ENCODE results near the gene NBPF11.
"Not testable (repeated sequence)": the region's sequence is repeated elsewhere in the genome, so short reads cannot be mapped to it uniquely, and the experiment has no call there.

Gene NBPF11

GRCh38 chr1:148151911-148152656 lies at the start of gene NBPF11:
NBPF11 (minus strand) TSS chr1:148152281; CDS start chr1:148127003, 25,278 bp downstream.
- DNase-seq (ENCODE audit: low read depth), result peak; percentile 67

- DNase-seq (ENCODE audit: low read depth), result not testable (repeated sequence)
Measured at GRCh38 chr1:148197396-148197795, 45.3 kb upstream of the NBPF11 start.

- DNase-seq (ENCODE audit: low read depth), result not testable (repeated sequence)
Measured at GRCh38 chr1:148196949-148197348, 44.9 kb upstream of the NBPF11 start.

- not testable (repeated sequence) for DNase-seq (ENCODE audit: low read depth)
Measured at GRCh38 chr1:148195115-148195514, 43.0 kb upstream of the NBPF11 start.

- not testable (repeated sequence) for DNase-seq (ENCODE audit: low read depth)
Measured at GRCh38 chr1:148188768-148189167, 36.7 kb upstream of the NBPF11 start.

GRCh38 chr1:148178682-148179081 lies 26.6 kb upstream of the NBPF11 start:
- not testable (repeated sequence) for DNase-seq (ENCODE audit: low read depth)

GRCh38 chr1:148175414-148175813 lies 23.3 kb upstream of the NBPF11 start:
- not testable (repeated sequence) for DNase-seq (ENCODE audit: low read depth)

- not testable (repeated sequence) for DNase-seq (ENCODE audit: low read depth)
Measured at GRCh38 chr1:148171995-148172394, 19.9 kb upstream of the NBPF11 start.

GRCh38 chr1:148166558-148167492 lies 14.7 kb upstream of the NBPF11 start:
- no peak for DNase-seq (ENCODE audit: low read depth)

- no peak for DNase-seq (ENCODE audit: low read depth)
Measured at GRCh38 chr1:148162363-148162762, 10.3 kb upstream of the NBPF11 start.

- DNase-seq (ENCODE audit: low read depth), result no peak
Measured at GRCh38 chr1:148161053-148161901, 9.2 kb upstream of the NBPF11 start.

- DNase-seq (ENCODE audit: low read depth), result no peak
Measured at GRCh38 chr1:148160343-148161052, 8.4 kb upstream of the NBPF11 start.

GRCh38 chr1:148160048-148160342 lies 7.9 kb upstream of the NBPF11 start:
- no peak for DNase-seq (ENCODE audit: low read depth)

GRCh38 chr1:148158341-148159003 lies 6.4 kb upstream of the NBPF11 start:
- no peak for DNase-seq (ENCODE audit: low read depth)

GRCh38 chr1:148157803-148158202 lies 5.7 kb upstream of the NBPF11 start:
- DNase-seq (ENCODE audit: low read depth), result not testable (repeated sequence)

GRCh38 chr1:148155494-148156275 lies 3.6 kb upstream of the NBPF11 start:
- DNase-seq (ENCODE audit: low read depth), result not testable (repeated sequence)

GRCh38 chr1:148152795-148153194 lies 714 bp upstream of the NBPF11 start:
- not testable (repeated sequence) for DNase-seq (ENCODE audit: low read depth)

- DNase-seq (ENCODE audit: low read depth), result not testable (repeated sequence)
Measured at GRCh38 chr1:148151371-148151819, 686 bp downstream of the NBPF11 start.

GRCh38 chr1:148150945-148151344 lies 1.1 kb downstream of the NBPF11 start:
- DNase-seq (ENCODE audit: low read depth), result not testable (repeated sequence)

GRCh38 chr1:148150014-148150413 lies 2.1 kb downstream of the NBPF11 start:
- not testable (repeated sequence) for DNase-seq (ENCODE audit: low read depth)

Measured in activated T-helper 1 cell treated with Interleukin-2 at 50 U/mL for 16 hours (primary cell).